GM13976 (cell line): ENCODE measurements around the gene OTUD5.

Experiments
- DNase-seq: peaks from one replicate; pipeline ENCODE4 v3.0.0; 2012; ENCODE audit warnings: low spot score
- CTCF ChIP-seq: IDR thresholded peaks from 2 replicates; pipeline ENCODE4 v1.5.1; 2012; ENCODE audit warnings: borderline replicate concordance, mild to moderate bottlenecking; ENCODE audit not compliant: insufficient read depth; ENCODE audit errors: extremely low read depth, missing control alignments, control extremely low read depth
- in situ Hi-C: fragments of 300-500 bp; cut with MboI; formaldehyde crosslinking; loops from one replicate; pipeline ENCODE4 v1.12.0; 2022; ENCODE audit warnings: low sequenced_read_pairs, mixed read lengths, inconsistent platforms; ENCODE audit not compliant: unreplicated experiment

Gene OTUD5

GRCh38 chrX:48913605-48914366 lies 43.6 kb downstream of the OTUD5 start:
- TF ChIP-seq CTCF, result no peak
- DNase-seq, result no peak
- in situ Hi-C loops, result no loop called here

GRCh38 chrX:48911412-48912182 lies 45.8 kb downstream of the OTUD5 start, which contains the start of gene SLC35A2:
Gene SLC35A2, minus strand, starts transcription at chrX:48911646. Its CDS starts 10 bp downstream, at chrX:48911636.
- in situ Hi-C loops, result no loop called here
- TF ChIP-seq CTCF, result no peak
- DNase-seq, result peak; percentile 82

- no peak for DNase-seq
- in situ Hi-C loops, result no loop called here
Observed at GRCh38 chrX:48910926-48911411, 46.4 kb downstream of the OTUD5 start.

GRCh38 chrX:48909703-48910294 lies 47.6 kb downstream of the OTUD5 start:
- TF ChIP-seq CTCF, result no peak
- DNase-seq, result no peak
- in situ Hi-C loops, result no loop called here

More at GRCh38 chrX:48910926-48911411, 46.4 kb downstream of the OTUD5 start:
- TF ChIP-seq CTCF, result no peak

- DNase-seq, result no peak
- TF ChIP-seq CTCF, result no peak
- in situ Hi-C loops, result no loop called here
Observed at GRCh38 chrX:48908600-48908999, 48.8 kb downstream of the OTUD5 start.

GRCh38 chrX:48905090-48905790 lies 52.2 kb downstream of the OTUD5 start:
- no peak for TF ChIP-seq CTCF
- in situ Hi-C loops, result no loop called here
- no peak for DNase-seq
